Measurements from ENCODE around the gene CLEC2D.

- TF ChIP-seq POLR2A (IDR thresholded peaks at IDR 0.05; ENCODE audit: low read depth) (no peak), POLR2AphosphoS5 (IDR thresholded peaks at IDR 0.05) (no peak), EP300 (IDR thresholded peaks at IDR 0.05) (no peak), CTCF (IDR thresholded peaks at IDR 0.05) (no peak)
These were observed 34.4 kb upstream of the CLEC2D start for GRCh38 chr12:9634969-9635754.

Measured in esophagus muscularis mucosa (tissue), 4 donors.